ENCODE measurements around the gene NUDT12. TPM values are rescaled to one million over a fixed set of nuclear protein-coding genes. Genes with fewer than 3 reads are reported as not detected.

Gene NUDT12
- total RNA-seq, 1 experiment from 2014 or later = 11.3 TPM

GRCh38 chr5:103602438-103602837, 39.8 kb upstream of the NUDT12 start:
- no peaks in the 10 kb centered on the region for H3K79me1 ChIP-seq (ENCODE audit: insufficient read depth, low read depth, low read length, poor library complexity, severe bottlenecking)
- no peak overlapping the region for H2AK5ac ChIP-seq (ENCODE audit: insufficient read length, low read length)
- no peak overlapping the region for H2BK5ac ChIP-seq (ENCODE audit: insufficient read length, low read length)
- H2BK15ac ChIP-seq (ENCODE audit: low read depth, low read length) = no peak overlapping the region
- H3K56ac ChIP-seq (ENCODE audit: insufficient read length, low read depth, low read length) = no peak overlapping the region
- no peak overlapping the region for H3K14ac ChIP-seq (ENCODE audit: insufficient read depth, low read length)
- no peak overlapping the region for H3T11ph ChIP-seq (ENCODE audit: low read length)
- H3K4me2 ChIP-seq (ENCODE audit: insufficient read depth, insufficient read length, low read length) = no peak overlapping the region
- H4K8ac ChIP-seq (replicated peaks; ENCODE audit: insufficient read length, low read depth, low read length) = no peak overlapping the region
- H4K91ac ChIP-seq (ENCODE audit: insufficient read length, low read depth, low read length) = no peak overlapping the region
- H2BK120ac ChIP-seq (ENCODE audit: low read depth, low read length, poor library complexity, severe bottlenecking) = no peak overlapping the region
- H3K9me3 Mint-ChIP-seq = no peaks in the 10 kb centered on the region
- no peaks in the 10 kb centered on the region for H3K27me3 ChIP-seq (ENCODE audit: insufficient read depth, low read length)
- no peaks in the 10 kb centered on the region for H3K79me2 ChIP-seq (ENCODE audit: insufficient read depth, low read length)
- H3K9me3 ChIP-seq (ENCODE audit: control insufficient read depth, low read depth, low read length) = no peaks in the 10 kb centered on the region
- no peak overlapping the region for H4K5ac ChIP-seq (ENCODE audit: insufficient read length, low read depth, low read length)
- no peaks in the 10 kb centered on the region for H4K20me1 ChIP-seq (ENCODE audit: control insufficient read depth, insufficient read depth, insufficient read length)
- no peaks in the 10 kb centered on the region for H3K36me3 Mint-ChIP-seq (ENCODE audit: insufficient read depth in 1 of 3, low read depth in 3 of 3)
- no peaks in the 10 kb centered on the region for H3K4me1 ChIP-seq (ENCODE audit: insufficient read depth, low read length)
- H3K23me2 ChIP-seq (ENCODE audit: insufficient read length, low read depth, low read length, poor library complexity, severe bottlenecking) = no peaks in the 10 kb centered on the region
- no peak overlapping the region for H3K4me3 Mint-ChIP-seq
- no peaks in the 10 kb centered on the region for H3K27me3 Mint-ChIP-seq (ENCODE audit: low read depth)
- H2BK20ac ChIP-seq (ENCODE audit: low read depth, low read length, poor library complexity, severe bottlenecking) = no peak overlapping the region
- H3K27ac ChIP-seq (ENCODE audit: insufficient read length, low read depth, low read length) = no peak overlapping the region
- no peak overlapping the region for H2BK12ac ChIP-seq (ENCODE audit: insufficient read length, low read depth, low read length)
- H2AFZ ChIP-seq (ENCODE audit: low read length) = no peak overlapping the region
- no peak overlapping the region for H3K9ac ChIP-seq (ENCODE audit: extremely low read depth, insufficient read length, low read length)
- H3K27ac Mint-ChIP-seq = no peak overlapping the region
- DNase-seq = no peak
- H3K4me1 Mint-ChIP-seq = no peaks in the 10 kb centered on the region
- TF ChIP-seq CTCF (conservative IDR thresholded peaks at IDR 0.05) = no peak
- no peak overlapping the region for H3K18ac ChIP-seq (ENCODE audit: insufficient read length, low read depth, low read length)
- H3K23ac ChIP-seq (ENCODE audit: insufficient read length, low read depth, low read length) = no peak overlapping the region
- H3K4ac ChIP-seq (ENCODE audit: low read depth, low read length) = no peak overlapping the region

All from H9 (cell line).